ENCODE measurements around the gene DSCAML1. TPM values are rescaled to one million over a fixed set of nuclear protein-coding genes. Genes with fewer than 3 reads are reported as not detected.

DSCAML1 gene
- total RNA-seq, 2 experiments from 2014 or later = not detected

DNA sequence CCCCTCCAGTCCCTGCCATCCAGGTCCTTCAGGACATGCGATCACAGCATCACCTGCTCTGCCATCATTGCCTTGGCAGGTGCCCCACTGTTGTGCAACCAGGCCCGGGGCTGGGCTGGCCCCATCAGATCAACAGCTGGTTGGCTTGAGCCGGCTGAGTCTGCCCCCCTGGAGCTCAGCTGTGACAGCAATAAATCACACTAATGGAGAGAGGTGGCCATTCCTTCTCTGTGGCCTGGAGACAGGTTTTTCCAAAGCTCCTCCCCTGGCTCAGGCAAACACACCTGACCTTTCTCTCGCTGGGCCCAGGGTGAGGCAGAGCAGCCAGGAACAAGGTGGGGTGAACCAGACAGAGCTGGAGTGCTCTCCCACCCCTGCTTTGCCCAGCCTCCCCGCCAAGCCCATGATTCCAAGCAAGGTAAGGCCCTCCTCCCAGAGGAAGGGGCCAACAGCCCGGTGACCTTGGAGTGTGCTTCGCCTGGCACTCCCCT lies 36.4 kb upstream of the DSCAML1 start:
- Histone ChIP-seq H3K4me2 (ENCODE audit: low read length) (no peak overlapping the region), H3K36me3 (ENCODE audit: insufficient read depth, low read length) (no peaks in the 10 kb centered on the region), H3K9me2 (ENCODE audit: insufficient read depth, low read length) (no peaks in the 10 kb centered on the region), H3K4me1 (ENCODE audit: insufficient read depth, low read length, poor library complexity, severe bottlenecking) (no peaks in the 10 kb centered on the region), H3K79me2 (ENCODE audit: insufficient read depth, low read depth, low read length) (no peaks in the 10 kb centered on the region), H2AFZ (ENCODE audit: low read length) (no peak overlapping the region), H3K9me3 (ENCODE audit: low read length) (no peaks in the 10 kb centered on the region), H3K27ac (ENCODE audit: low read depth, low read length, poor library complexity, severe bottlenecking) (no peak overlapping the region), H3K4me3 (ENCODE audit: low read depth, low read length, poor library complexity, severe bottlenecking) (no peak overlapping the region), H4K20me1 (ENCODE audit: insufficient read depth, low read length) (no peaks in the 10 kb centered on the region)
- intact Hi-C loops (cut with micrococcal nuclease; ENCODE audit: unreplicated experiment) = no loop called here
- ChIA-PET CTCF (ENCODE audit: unreplicated experiment) (interaction anchor here (1.4 kb wide), 1 partner anchor 113 kb away, joined by 3 read pairs; no protein-coding TSS in a partner anchor), POLR2A (interaction anchor here (1.8 kb wide), 1 partner anchor 10 kb away, joined by 4 read pairs; no protein-coding TSS in a partner anchor)
- no peak for TF ChIP-seq EZH2phosphoT487 (IDR thresholded peaks at IDR 0.05; ENCODE audit: borderline replicate concordance, low read depth, low read length)
- TF ChIP-seq, protein P1, sequence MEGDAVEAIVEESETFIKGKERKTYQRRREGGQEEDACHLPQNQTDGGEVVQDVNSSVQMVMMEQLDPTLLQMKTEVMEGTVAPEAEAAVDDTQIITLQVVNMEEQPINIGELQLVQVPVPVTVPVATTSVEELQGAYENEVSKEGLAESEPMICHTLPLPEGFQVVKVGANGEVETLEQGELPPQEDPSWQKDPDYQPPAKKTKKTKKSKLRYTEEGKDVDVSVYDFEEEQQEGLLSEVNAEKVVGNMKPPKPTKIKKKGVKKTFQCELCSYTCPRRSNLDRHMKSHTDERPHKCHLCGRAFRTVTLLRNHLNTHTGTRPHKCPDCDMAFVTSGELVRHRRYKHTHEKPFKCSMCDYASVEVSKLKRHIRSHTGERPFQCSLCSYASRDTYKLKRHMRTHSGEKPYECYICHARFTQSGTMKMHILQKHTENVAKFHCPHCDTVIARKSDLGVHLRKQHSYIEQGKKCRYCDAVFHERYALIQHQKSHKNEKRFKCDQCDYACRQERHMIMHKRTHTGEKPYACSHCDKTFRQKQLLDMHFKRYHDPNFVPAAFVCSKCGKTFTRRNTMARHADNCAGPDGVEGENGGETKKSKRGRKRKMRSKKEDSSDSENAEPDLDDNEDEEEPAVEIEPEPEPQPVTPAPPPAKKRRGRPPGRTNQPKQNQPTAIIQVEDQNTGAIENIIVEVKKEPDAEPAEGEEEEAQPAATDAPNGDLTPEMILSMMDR (conservative IDR thresholded peaks at IDR 0.05; ENCODE audit: low read length) = no peak
- DNase-seq (ENCODE audit: low spot score) = no peak
- no TSS peak for BruUV-seq (replicated peaks)

DNA sequence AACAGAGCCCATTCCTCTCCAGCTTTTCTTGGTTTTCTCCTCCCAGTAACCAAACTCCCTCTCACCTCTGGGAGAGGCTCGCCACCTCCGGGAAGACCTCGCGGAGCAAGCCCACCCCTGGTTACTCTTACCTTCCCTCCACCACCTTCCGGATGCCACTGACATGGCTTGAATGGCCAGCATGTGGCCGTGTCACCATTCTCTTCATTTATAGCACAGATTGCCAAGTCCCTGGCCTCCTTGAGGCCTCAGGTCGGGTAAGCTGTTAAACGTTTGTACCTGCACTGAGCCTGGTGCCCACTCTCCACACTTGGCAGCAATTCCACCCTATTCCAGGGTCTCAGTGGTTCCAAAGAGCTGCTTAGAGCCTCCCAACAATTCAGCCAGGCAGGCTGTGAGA lies 35.5 kb upstream of the DSCAML1 start:
- Histone ChIP-seq H3K4me1 (ENCODE audit: insufficient read depth, low read length, poor library complexity, severe bottlenecking) (no peaks in the 10 kb centered on the region), H3K4me2 (ENCODE audit: low read length) (no peak overlapping the region), H4K20me1 (ENCODE audit: insufficient read depth, low read length) (no peaks in the 10 kb centered on the region), H3K36me3 (ENCODE audit: insufficient read depth, low read length) (no peaks in the 10 kb centered on the region), H3K4me3 (ENCODE audit: low read depth, low read length, poor library complexity, severe bottlenecking) (no peak overlapping the region), H3K9me2 (ENCODE audit: insufficient read depth, low read length) (no peaks in the 10 kb centered on the region), H3K79me2 (ENCODE audit: insufficient read depth, low read depth, low read length) (no peaks in the 10 kb centered on the region), H3K27ac (ENCODE audit: low read depth, low read length, poor library complexity, severe bottlenecking) (no peak overlapping the region), H3K9me3 (ENCODE audit: low read length) (no peaks in the 10 kb centered on the region), H2AFZ (ENCODE audit: low read length) (no peak overlapping the region)
- DNase-seq (ENCODE audit: low spot score) = no peak
- TF ChIP-seq, protein P1 (conservative IDR thresholded peaks at IDR 0.05; ENCODE audit: low read length) = no peak
- TF ChIP-seq EZH2phosphoT487 (IDR thresholded peaks at IDR 0.05; ENCODE audit: borderline replicate concordance, low read depth, low read length) = no peak
- intact Hi-C loops (cut with micrococcal nuclease; ENCODE audit: unreplicated experiment) = no loop called here
- POLR2A ChIA-PET = no interaction called here
- CTCF ChIA-PET (ENCODE audit: unreplicated experiment) = no interaction called here
- no TSS peak for BruUV-seq (replicated peaks)

DNA sequence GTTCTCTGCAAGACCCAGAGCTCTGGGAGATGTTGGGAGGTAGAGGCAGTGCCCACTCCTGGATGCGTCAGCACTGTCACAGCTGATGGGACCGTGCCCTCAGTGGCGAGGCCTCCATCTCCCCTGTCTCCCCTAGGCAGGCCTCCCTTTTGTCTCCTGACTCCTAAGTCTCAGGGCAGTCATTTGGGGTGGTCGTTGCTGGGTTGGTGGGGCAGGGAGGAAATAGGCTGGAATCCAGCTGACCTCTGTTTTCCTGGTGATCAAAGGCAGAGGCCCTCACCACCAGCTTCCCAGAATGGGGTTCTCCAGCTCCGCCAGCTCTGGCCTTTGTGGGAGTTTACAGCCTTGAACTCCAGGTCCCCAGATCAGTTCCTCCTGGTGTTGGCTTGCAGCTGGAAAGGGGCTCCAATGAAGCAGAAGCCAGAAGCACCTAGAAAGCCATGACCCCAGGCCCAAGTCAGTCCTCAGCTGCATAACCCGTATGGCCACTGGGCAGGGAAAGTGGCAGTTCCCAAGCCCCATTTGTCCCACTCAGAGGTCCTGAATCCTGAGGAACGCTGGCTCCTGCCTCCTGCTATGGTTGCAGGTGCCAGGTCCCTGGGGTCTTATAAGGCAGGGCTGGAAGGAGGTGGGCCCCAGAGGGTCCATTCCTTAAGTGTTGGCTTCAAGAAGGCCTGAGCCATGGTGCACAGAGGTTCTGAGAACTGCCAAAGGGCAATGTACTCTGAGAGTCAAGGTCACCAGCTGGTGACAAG lies 34.8 kb upstream of the DSCAML1 start:
- Histone ChIP-seq H4K20me1 (ENCODE audit: insufficient read depth, low read length) (no peaks in the 10 kb centered on the region), H3K4me1 (ENCODE audit: insufficient read depth, low read length, poor library complexity, severe bottlenecking) (no peaks in the 10 kb centered on the region), H3K36me3 (ENCODE audit: insufficient read depth, low read length) (no peaks in the 10 kb centered on the region), H2AFZ (ENCODE audit: low read length) (no peak overlapping the region), H3K27ac (ENCODE audit: low read depth, low read length, poor library complexity, severe bottlenecking) (no peak overlapping the region), H3K9me2 (ENCODE audit: insufficient read depth, low read length) (no peaks in the 10 kb centered on the region), H3K4me2 (ENCODE audit: low read length) (no peak overlapping the region), H3K4me3 (ENCODE audit: low read depth, low read length, poor library complexity, severe bottlenecking) (no peak overlapping the region), H3K79me2 (ENCODE audit: insufficient read depth, low read depth, low read length) (no peaks in the 10 kb centered on the region), H3K9me3 (ENCODE audit: low read length) (no peaks in the 10 kb centered on the region)
- no peak for TF ChIP-seq EZH2phosphoT487 (IDR thresholded peaks at IDR 0.05; ENCODE audit: borderline replicate concordance, low read depth, low read length)
- TF ChIP-seq, protein P1 (conservative IDR thresholded peaks at IDR 0.05; ENCODE audit: low read length) = no peak
- intact Hi-C loops (cut with micrococcal nuclease; ENCODE audit: unreplicated experiment) = no loop called here
- ChIA-PET CTCF (ENCODE audit: unreplicated experiment) (no interaction called here), POLR2A (no interaction called here)
- BruUV-seq (replicated peaks) = no TSS peak
- no peak for DNase-seq (ENCODE audit: low spot score)

Measured in OCI-LY7 (cell line).